HG03060 (cell line): ENCODE results near the gene AHCYL1.

ENCODE experiments used
- ATAC-seq: cut with Tn5 transposase; IDR thresholded peaks from one replicate; pipeline ENCODE4 v1.9.1; 2021; ENCODE audit warnings: low read depth, moderate number of reproducible peaks; ENCODE audit not compliant: unreplicated experiment

AHCYL1 gene

GRCh38 chr1:109975718-109976117, 8.8 kb upstream of the AHCYL1 start:
- no peak for ATAC-seq

GRCh38 chr1:109976762-109977161, 7.8 kb upstream of the AHCYL1 start:
- no peak for ATAC-seq

- ATAC-seq, result no peak
Observed at GRCh38 chr1:109977225-109977624, 7.3 kb upstream of the AHCYL1 start.

DNA sequence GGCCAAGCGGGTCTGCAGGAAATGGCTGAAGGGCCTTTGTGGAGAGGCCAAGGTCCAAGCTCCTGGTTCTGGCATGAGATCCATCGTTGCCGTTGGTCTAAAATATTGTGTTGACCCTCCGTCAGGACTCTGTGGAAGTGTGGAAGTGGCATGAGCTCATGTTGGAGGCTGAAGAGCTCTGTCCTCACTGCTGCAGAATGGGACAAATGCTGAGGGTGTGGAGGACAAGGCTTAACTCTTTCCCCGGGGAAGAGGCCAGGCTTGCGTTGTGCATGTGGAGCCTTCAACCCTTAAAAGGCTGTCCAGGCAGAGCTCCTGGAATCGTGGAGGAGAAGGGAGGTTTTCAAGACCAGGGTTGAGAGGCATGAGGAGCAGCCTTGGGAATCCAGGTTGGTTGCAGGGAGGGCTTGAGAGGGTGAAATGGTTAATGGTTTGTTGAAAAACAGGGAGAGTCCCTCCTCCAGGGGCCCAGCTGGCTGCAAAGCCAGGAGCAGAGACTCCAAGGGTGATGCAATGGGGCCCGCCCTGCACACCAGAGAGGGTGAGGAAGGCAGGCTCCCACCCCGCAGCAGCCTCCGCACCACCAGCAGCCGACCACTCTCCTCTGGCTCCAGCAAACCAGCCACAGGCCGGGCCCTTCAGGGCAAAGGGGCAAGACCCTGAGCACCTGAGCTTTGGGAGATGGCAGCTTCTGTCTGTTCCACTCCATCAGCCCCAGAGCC, 6.7 kb upstream of the AHCYL1 start:
- no peak for ATAC-seq

- no peak for ATAC-seq
Observed at GRCh38 chr1:109978761-109979488, 5.6 kb upstream of the AHCYL1 start.

DNA sequence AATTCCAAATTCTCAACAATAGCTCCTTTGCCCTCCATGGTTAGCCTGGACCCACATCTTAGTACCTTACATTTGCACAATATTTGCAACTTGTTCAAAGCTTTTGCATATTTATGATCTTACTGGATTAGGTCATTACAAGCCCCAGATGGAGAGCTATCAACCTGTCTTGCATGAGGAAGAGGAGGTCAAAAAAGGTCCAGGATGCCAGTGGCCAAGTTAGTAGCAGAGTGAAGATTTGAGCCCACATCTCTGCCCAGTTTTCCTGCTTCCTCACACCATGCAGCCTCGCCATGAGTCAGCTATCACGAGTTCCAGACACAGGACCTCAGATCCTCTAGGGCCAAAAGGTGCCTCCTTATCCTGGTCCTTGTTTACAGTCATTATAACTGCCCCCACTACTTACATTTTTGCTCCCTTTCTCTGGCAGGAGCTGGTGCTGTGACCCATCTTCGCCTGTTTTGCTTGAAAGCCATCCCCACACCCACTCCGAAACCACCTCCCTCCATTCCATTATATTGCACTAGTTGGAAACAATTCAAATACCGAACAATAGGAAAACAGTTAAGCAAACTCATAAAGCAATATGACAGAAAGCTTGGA, 5.0 kb upstream of the AHCYL1 start:
- no peak for ATAC-seq

- ATAC-seq, result no peak
Observed at GRCh38 chr1:109980324-109981003, 4.1 kb upstream of the AHCYL1 start.

- no peak for ATAC-seq
Observed at GRCh38 chr1:109981004-109981335, 3.6 kb upstream of the AHCYL1 start.

- no peak for ATAC-seq
Observed at GRCh38 chr1:109983380-109984189, 980 bp upstream of the AHCYL1 start.

GRCh38 chr1:109984190-109984455, 442 bp upstream of the AHCYL1 start:
- ATAC-seq, result peak; percentile 17

DNA sequence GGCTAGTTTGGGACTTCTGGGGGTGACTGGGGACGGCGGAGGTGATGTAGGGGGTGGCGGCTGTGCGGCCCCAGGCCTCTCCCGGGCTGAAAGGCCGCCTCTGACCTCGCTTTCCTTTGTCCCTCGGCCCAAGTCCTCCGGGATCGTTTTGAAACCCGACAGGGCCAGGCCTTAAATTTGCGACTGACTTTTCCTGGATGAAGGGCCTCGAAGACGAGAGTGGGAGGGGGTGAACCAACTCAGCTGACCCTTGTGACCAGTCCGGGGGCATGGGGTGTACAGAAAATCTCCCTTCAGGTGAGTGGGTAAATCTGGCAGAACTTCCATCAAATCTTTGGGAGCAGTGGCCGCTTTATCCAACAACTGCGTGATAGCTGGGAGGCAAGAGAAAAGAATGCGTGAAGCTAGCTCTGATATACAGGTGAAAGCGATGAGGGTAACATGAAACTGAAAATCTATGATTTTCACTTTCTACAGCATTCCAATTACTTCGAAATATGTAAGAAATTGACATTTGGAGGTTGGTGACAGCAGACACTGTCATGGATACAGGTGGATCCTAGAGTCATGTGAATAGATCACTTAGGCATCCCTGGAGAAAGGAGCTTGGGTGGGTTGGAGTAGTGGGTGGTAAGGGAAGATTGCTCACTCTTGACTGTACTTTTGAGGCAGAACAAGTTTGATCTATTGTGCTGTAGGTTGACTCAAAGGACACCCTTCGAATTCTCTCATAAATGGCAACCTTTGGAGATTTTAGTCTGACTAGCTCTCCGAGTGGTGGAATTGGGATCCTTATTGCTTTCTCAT, 885 bp downstream of the AHCYL1 start:
- no peak for ATAC-seq

GRCh38 chr1:109986054-109986444, 1.5 kb downstream of the AHCYL1 start:
- no peak for ATAC-seq

- ATAC-seq, result no peak
Observed at GRCh38 chr1:109988349-109988914, 3.9 kb downstream of the AHCYL1 start.

GRCh38 chr1:109989506-109990301, 5.1 kb downstream of the AHCYL1 start:
- ATAC-seq, result no peak

- no peak for ATAC-seq
Observed at GRCh38 chr1:109990302-109990653, 5.7 kb downstream of the AHCYL1 start.

DNA sequence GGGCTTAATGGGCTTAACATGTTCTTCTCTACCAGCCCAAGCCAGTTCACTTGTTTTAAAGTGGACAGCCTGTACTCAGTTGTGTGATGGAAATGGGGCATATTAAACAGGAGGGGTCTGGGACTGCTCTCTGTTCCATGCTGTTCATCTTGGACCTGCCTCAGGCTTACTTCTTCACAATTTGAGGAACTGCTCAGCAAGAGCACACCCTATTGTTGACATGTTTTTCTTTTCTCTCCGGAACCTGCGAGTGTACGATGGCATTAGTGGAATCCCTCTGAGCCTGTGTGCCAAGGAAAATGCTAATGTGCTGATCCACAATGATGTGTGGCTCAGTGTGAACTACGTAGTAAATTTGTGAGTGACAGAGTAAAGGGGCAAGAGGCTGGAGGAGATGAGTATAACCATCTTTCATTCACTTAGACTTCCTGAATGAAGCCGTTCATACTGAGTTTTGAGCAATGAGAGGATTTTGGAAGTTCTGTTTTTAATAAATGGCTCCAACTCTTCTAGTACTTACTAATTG, 6.9 kb downstream of the AHCYL1 start:
- ATAC-seq, result no peak

- no peak for ATAC-seq
Observed at GRCh38 chr1:109993885-109994284, 9.3 kb downstream of the AHCYL1 start.

DNA sequence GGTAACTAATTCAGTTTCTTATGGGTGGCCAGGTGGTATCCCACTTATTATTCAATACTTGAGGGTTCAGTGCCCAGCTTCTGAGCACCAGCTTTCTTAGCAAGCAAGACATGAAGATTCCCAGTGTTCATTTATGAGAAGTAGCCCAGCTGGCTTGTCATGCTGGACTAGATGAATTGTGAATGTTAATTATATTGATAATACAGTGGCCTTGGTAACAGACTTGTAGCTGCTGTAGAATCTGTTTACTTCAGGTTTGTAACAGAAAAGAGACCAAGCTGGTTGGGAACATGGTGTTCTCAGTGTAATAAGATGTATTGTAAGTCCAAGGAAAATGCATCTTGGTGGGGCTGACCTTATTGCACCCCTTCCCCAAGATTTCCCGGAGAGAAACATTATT, 10.1 kb downstream of the AHCYL1 start:
- ATAC-seq, result no peak

- no peak for ATAC-seq
Observed at GRCh38 chr1:109995536-109995935, 11.0 kb downstream of the AHCYL1 start.
